Measurements from ENCODE around the gene S100A7.
"Not testable (repeated sequence)": the region's sequence is repeated elsewhere in the genome, so short reads cannot be mapped to it uniquely, and the experiment has no call there.

The S100A7 gene

DNA sequence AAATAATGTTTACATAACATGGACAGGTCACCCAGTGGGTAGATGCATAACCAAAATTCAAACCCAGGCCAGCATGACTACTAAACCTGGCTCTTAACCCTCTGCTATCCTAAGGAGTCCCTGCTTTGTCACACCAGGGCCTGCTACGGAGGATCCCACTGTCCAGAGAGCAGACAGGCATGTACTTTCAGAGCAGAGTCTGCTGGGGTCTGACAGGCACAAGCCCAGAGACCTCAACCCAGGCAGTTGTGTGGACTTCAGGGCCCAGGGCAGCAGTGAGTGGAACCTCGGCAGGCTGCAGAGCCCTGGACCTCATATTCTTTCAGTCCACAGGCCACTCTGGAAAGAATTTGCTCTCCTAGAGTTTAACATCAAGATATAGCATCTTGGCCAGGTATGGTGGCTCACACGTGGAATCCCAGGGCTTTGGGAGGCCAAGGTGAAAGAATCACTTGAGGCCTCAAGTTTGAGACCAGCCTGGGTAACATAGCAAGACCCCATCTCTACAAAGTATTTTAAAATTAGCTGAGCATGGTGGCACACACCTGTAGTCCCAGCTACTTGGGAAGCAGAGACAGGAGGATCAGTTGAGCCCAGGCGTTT lies 16.1 kb upstream of the S100A7 start:
- no peak for DNase-seq (ENCODE audit: low spot score)

DNA sequence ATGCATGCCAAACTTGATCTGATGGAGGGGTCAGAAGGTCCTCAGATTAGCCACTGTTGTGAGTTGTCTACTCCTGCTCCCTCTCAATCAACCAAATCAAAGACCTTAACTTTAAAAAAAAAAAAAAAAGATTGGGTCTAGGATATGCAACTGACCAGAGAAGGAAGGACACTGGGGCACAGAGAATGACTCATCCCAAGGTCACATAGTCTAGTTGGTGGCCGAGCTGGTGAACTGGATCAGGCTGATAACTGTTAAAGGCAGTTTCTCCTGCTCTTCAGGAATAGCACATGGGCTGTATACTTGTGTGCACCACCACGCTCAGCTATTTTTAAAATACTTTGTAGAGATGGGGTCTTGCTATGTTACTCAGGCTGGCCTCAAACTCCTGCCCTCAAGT lies 14.8 kb upstream of the S100A7 start:
- DNase-seq (ENCODE audit: low spot score): no peak

DNA sequence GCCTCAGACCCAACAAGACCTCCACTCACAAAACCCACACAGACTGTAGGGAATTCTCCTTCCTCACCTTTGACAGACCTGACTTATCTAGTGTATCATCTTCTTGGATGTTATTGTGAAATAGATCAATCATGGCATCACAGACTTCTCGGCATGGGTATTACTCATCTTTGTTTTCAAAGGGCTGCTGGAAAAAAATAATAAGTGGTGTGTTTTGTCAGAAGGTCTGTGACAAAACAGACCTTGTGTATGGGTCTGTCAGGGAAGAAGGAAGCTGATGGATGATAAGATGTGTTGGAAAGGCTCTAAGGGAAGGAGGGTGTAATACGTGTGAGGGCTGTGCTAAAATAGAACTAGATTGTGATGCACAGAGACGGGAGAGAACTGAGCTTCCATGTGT lies 13.9 kb upstream of the S100A7 start:
- DNase-seq (ENCODE audit: low spot score): no peak

DNA sequence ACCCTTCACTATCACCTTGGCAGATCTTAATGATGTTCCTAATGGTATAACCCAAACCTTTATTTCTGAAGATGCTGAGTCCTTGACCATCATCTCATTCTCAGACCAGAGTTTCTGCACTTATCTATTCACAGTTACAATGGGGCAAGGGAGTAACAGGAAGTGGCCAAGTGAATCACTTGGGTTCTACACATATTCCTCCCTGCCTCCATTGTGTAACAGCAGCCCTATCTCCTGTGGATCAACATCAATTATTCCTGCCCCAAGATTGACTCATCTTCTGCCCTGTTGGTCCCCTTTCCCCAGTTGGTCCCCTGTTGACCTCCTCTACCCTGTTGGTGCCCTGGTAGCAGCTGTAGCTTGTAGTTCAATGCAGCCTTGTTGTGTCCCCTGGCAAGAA lies 10.3 kb upstream of the S100A7 start:
- DNase-seq (ENCODE audit: low spot score): no peak

DNA sequence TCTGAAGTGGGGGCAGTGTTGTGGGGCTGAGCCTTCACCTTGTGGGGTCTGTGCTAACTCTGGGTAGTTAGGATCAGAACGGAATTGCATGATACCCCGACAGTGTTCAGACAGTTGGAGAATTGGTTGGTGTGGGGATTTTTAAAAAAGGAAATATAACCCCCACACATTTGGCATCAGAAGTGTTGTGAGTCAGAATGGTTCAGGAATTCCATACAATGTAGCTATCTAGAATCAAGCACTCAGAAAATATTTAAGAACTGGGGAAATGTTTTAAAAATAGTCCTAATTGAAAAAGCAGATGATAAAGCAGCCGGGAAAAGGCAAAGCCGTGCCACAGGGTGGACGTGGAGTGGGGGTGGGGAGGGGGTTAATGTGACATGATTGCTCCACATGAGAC lies 6.5 kb upstream of the S100A7 start:
- no peak for DNase-seq (ENCODE audit: low spot score)

DNA sequence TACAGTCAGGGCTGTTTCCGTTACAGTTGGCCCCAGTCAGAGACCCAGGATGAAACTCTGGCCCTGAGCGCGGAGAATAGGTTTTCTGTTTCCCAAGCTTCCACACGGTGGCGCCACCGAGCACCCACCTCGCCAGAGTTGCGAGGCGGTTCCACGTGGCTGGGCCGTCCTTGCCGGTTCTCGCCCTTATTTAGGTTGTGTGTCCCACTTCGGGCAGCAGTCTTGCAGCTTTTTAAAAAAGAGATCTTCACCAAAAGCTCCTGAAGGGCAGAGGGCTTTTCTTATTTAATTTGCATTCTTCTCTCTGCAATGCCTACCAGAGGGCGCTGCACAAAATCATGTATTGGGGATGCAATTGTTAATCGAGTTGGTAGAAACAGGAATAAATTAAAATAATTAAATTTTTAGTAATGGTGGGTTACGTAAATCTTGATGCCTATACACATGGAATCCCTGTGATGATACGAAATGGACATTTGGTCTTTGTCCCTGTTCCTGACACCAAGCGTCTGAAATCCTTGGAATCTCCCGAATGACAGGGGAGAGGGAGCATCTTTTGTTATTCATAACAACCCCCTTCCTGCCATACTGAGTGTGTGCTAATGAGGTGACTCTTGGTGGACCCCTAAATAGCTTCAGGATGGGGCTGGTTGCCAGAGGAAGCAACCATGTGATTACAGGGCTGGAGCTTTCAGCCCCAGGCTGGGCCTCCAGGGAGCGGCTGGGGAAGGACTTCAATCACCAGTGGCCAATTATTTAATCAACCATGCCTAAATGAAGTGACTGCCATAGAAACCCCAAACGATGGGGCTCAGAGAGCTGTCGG lies 5.6 kb upstream of the S100A7 start:
- DNase-seq (ENCODE audit: low spot score): peak; percentile 75

DNA sequence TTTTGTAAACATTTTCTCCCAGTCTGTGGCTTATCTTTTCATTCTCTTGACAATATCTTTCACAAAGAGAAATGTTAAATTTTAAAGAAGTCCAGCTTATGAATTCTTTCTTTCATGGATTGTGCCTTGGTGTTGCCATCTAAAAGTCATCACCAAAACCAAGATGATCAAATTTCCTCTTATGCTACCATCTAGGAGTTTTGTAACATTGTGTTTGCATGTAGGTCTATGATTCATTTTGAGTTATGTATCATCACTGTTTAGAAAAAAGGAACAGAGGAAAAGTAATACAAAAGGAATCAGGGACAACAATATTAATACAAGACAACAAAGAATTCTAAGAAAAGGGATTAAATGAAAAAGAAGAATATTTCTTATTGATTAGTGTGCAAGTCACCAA lies 2.3 kb upstream of the S100A7 start:
- not testable (repeated sequence) for DNase-seq (ENCODE audit: low spot score)

DNA sequence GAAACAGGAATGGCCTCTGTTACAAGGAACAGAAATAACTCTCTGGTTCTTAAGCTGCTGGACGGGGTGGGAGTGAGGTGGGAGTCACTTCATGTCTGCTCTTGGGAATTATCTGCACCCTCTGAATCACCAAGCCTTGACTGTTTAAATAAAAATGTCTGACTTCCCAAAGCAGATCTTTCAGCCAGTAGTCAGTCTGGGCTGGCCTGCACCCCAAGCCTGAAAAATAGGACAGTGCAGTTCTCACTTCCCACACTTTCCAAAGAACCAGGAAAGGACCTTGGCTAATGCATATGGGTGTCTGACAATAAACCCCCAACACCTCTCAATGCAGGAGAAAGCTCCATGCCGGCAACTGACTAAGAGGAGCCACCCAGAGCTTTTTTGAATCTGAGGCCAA lies 796 bp downstream of the S100A7 start:
- DNase-seq (ENCODE audit: low spot score): no peak

DNA sequence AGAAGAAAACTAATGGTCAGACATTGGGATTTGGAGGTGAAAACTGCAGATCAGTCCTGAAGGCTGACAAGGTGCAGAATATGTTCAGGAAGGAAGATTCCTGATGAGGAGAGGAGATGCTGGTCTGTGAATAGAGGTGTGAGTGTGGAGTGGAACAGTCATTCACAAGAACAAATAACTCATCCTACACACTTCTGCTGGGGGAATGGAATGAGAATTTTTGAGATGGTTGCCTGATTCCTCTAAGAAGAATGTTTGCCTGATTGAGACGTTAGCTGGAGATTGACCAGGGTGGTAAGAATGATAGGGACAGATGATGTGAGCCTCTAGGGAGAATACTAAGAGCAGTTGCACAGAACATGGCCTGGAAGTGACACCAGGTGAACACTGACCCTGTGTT lies 4.1 kb downstream of the S100A7 start:
- DNase-seq (ENCODE audit: low spot score): no peak

DNA sequence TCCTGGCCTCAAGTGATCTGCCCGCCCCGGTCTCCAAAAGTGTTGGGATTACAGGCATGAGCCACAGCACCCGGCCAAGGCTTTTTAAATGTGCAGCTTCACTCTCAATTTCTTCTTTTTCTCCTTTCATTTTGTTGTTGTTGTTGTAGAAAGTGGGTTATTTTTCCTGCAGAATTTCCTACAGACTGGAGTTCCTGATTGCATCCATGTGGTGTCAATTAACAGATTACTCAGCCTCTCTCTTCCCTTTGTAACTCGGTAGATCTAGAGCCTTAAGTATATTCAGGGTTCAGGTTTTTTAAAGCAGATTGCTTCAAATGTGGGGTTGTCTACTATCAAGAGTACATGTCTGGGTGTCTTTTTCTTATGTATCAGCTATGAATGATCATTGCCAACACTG lies 11.6 kb downstream of the S100A7 start:
- not testable (repeated sequence) for DNase-seq (ENCODE audit: low spot score)

DNA sequence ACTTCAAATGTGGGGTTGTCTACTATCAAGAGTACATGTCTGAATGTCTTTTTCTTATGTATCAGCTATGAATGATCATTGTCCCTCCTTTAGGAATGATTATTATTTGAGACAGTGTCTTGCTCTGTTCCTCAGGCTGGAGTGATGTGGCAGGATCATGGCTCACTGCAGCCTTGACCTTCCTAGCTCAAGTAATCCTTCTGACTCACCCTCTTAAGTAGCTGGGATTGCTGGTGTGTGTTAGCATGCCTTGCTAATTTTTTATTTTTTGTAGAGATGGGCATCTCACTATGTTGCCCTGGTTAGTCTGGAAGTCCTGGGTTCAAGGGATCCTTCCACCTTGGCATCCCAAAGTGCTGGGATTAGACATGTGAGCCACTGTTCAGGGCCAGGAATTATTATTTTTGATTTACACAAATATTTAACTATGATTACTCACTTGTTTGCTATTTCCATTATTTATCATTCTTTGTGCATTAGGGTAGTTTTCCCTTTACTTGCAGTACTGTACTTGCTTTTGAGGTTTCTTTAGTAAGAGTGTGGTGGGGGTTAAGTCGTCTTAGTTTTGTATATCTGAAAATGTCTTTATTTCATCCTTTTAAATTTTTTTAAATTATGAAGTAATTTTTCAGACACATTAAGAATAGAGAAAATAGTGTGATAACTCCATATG lies 12.8 kb downstream of the S100A7 start:
- DNase-seq (ENCODE audit: low spot score): no peak

DNA sequence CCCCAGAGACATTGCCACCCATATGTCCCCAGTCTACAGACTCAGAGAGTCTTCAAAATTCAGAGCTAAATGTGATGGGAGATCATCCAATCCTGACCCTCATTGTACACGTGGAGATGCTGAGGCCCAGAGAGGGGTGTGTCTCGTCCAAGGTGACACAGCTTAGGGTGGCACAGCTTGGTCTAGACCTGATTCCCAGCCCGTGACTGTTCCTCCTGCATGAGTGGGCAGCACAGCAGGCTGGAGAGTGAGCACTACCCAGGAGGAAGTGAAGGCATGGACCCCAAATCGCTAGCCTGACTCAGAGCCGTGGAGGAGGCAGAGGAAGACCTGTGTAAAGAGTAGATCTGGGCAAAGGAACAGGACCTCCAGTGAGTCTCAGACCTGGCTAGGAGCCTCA lies 16.4 kb downstream of the S100A7 start:
- no peak for DNase-seq (ENCODE audit: low spot score)

DNA sequence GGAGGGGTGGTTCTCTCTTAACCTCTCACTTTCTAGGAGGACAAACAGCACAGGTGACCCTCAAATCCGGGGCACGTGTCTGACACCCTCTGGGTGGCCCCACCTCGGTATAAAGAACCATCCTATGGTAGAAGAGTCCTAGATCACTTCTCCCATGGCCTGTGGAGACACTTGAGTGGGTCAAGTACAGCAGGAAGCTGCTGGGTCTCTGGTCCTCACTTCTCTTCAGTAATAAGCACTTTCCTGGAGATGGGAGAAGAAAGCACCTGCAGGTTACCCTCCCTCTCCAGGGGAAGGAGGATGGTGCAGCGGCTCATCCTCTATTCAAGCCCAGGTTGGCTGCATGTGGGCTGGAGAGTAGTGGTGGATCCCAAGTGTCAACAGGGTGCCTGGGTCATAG lies 17.0 kb downstream of the S100A7 start:
- DNase-seq (ENCODE audit: low spot score): no peak

DNA sequence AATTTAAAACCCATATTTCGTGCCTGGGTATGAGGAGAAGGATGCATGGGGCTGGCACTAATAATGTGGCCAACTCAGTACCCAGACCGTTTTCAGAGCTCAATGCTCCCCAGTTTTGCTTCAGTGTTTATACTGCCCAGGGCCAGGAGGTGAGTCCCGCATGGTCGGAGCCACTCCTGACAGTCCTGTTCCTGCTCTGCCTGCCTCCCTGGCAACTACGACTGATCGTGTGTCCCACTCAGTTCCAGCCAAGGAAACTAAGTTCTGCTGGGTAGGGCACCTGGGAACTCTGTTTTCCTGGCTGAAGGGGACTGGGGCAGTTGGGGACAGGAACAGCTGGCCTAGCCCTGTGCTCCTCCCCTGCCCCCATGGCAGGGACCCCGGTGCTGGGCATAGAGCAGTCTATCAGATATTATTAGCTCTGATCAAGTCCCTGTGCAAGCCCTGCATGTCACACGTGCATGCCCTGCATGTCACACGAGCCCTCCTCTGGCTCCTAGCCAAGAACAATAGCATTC lies 19.2 kb downstream of the S100A7 start:
- DNase-seq (ENCODE audit: low spot score): no peak

DNA sequence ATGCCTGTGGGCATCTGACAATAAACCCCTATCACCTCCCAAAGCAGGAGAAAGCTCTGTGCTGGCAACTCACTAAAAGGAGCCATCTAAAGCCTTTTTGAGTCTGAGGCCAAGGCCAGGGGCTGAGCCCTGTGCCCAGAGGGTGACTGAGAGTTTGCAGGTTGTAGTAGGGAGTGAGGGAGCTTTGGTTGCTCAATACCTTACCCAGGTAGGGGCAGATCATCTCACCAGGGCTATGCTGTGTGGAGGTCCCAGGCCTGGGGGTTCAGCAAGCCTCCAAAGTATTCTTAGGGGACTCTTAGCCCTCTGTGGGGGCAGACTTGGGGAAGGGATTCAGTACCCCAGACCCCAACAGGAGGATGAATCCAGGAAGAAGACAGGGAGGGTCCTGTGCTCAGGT lies 21.2 kb downstream of the S100A7 start:
- DNase-seq (ENCODE audit: low spot score): no peak

DNA sequence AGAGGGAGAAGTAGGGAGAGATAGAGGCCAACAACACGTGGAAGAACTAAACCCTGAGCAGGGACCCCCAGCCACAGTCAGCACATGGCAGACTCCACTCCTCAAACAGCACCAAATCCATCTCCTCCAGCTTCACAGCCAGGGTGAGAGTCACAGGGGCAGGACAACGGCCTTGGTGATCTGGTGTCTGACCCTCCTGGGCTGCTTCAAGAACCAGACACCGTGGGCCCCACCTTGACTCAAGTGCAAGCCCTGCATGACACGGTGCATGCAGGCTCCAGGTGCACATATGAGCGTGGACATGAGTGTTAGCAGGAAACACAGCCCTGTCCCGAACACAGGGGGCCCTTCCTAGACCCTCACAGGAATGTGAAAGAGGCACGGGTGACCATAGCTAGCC lies 21.9 kb downstream of the S100A7 start:
- no peak for DNase-seq (ENCODE audit: low spot score)

DNA sequence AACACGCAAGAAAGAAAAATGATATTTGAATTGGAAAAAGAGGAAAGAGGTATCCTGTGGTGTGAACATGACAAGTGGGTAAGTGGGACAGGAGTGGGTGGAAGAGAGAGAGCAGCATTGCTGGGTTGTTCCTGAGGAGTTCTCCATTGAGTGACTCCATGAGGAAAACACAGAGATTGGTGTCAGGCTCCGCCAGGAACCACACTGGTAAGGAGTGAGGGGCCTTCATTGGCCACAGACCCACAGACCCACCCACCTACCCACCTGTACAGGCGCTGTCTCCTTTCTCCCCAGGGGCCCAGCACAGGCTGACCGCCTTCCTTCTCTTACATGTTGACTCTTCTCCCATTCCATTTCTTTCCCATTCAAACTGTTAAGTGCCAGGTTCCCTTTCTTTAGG lies 23.2 kb downstream of the S100A7 start:
- no peak for DNase-seq (ENCODE audit: low spot score)

DNA sequence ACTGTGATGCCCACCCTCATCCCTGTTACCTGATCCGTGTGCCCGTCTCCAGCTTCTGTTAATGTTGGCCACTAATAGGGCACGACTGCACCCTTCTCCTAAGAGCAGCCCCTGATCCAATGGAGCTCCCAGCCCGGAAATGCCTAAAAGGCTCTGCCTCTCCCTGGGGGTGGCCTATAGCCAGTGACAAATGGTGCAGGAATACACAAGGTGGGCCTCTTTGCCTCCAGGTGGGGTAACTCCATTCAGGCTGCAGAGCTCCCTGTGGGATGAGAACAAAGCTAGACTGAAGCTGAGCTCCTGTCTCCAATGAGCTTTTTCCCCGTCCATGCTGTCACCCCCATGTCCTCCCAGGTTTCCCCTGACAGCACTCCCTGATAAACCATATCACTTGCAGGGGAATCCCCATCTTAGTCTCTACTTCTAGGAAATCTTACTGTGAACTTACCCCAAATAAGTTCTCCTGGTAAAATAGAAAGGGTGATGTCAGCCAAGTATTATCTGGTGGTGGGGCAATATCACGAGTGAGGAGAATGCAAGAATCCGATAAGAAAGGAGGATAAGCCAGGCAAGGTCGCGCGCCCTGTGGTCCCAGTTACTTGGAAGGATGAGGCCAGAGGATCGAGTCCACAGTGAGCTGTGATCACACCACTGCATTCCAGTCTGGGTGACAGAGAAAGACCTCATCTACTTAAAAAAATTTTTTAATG lies 25.6 kb downstream of the S100A7 start:
- DNase-seq (ENCODE audit: low spot score): no peak

DNA sequence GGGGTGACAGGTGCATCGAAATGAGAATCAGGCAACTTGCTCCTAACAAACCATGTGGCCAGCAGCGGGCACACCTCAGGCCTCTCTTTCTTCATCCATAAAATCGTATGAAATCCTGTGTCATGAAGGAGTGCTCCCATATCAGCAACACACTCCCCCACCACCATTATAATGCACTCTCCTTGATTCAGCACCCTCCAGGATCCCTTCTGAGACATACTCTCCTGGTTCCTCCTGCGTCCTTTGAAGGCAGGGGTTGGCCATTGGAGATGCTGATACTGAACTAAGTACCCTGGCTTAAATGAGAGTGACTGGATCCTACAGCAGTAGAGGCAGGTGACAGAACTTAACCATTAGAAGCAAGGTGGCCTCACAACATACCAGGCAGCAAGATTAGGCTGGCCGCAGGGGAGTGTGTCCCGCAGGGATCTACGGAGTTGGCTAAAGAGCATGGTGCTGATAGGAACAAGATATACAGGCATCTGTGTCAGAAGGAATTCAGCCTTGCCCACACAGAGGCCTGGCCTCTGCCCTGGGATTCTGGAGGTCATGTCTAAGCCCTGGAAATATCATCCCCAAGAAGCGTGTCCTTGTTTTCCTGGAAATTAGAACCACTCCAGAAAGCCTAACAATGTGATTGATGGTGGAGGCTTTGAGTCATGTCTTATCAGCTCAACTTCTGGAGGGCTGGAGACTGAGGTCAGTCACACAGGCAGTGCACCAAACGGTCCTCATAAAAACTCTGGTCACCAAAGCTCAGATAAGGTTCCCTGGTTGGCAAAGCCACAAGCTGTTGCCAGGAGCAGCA lies 27.4 kb downstream of the S100A7 start:
- DNase-seq (ENCODE audit: low spot score): no peak

DNA sequence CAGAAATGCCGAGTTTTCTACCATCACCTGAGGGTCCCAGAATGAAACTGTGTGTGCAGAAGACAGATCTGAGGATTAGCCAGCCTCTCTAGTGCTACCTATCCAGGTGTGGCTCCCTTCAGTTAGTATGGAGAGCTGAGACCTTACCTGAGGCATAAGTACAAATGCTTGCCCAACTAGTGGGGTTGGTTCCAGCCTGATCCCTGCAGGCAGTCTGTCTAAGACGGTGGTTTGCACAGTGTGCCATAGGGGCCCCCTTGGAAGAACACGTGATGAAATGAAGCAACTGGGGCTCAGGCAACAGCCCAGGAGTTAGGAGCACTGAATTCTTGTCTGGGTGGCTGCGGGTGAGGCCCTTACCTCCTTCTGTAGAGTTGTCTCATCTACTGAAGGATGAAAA lies 28.5 kb downstream of the S100A7 start:
- no peak for DNase-seq (ENCODE audit: low spot score)

DNA sequence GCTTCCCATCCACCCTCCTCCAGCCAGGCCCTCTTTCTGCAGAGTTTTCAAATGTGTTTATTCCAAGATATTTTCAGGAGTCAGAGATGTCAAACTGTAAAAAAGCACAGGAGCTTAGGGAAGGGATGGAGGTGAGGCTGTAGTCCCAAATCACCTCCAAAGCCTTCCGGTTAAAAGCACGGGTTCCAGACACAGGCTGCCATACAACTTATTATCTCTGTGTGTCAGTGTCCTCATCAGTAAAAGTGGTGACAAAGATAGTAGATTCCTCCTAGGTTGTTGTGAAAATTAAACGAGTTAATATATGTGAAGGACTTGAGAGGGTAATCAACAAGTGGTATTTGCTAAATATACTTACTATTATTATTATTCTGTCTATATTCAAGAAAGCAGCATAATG lies 29.0 kb downstream of the S100A7 start:
- no peak for DNase-seq (ENCODE audit: low spot score)

DNA sequence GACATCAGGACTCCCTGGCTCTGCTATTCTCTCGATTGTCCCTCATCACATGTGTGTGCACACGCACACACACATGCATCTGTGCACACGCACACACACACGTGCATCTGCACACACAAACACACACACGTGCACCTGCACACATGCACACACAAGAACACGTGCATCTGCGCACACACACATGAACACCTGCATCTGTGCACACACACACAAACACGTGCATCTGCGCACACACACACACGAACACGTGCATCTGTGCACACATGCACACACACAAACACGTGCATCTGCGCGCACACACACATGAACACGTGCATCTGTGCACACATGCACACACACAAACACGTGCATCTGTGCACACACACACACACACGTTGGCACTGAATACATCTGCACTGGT lies 29.4 kb downstream of the S100A7 start:
- no peak for DNase-seq (ENCODE audit: low spot score)
